Epithelial cell of proximal tubule (primary cell): ENCODE data around the gene SCAPER. TPM values are rescaled to one million over a fixed set of nuclear protein-coding genes. Genes with fewer than 3 reads are reported as not detected.
"Not testable (repeated sequence)": the region's sequence is repeated elsewhere in the genome, so short reads cannot be mapped to it uniquely, and the experiment has no call there.

Experiments
- DNase-seq: peaks from one replicate; pipeline ENCODE4 v3.0.0-alpha.2; 2011; ENCODE audit warnings: low read depth
- H3K4me3 ChIP-seq: 2 replicates; pipeline ENCODE4 v1.5.1; 2011; ENCODE audit warnings: low read depth, mild to moderate bottlenecking, low read length
- total RNA-seq: library from RNA; depleted of rRNA; stranded (reverse); fragments of >200 nt; gene quantifications from 2 replicates; pipeline ENCODE4 v1.2.3, GENCODE V29; 2015
- TF ChIP-seq, protein P1 (sequence below): conservative IDR thresholded peaks from 2 replicates; pipeline ENCODE4 v1.5.1; 2012; ENCODE audit warnings: low read depth, mild to moderate bottlenecking, low read length

SCAPER gene
- total RNA-seq, 1 donor from 2014 or later: 13.3 TPM

DNA sequence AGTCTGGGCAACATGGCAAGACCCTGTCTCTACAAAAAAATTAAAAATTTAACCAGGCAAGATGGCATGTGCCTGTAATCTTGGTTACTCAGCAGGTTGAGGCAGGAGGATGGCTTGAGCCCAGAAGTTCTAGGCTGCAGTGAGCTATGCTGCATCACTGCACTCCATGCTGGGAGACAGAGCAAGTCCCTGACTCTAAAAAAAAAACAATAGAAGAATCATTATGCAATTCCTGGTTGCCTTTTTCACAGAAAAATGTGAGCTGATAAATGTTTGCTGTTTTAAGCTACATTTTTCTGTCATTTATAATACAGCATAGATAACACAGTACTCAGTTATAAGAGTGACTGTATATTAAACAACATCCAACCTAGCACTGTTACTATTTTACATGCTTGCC is 148.8 kb downstream of the SCAPER start:
- no peak for DNase-seq
- TF ChIP-seq, protein P1, sequence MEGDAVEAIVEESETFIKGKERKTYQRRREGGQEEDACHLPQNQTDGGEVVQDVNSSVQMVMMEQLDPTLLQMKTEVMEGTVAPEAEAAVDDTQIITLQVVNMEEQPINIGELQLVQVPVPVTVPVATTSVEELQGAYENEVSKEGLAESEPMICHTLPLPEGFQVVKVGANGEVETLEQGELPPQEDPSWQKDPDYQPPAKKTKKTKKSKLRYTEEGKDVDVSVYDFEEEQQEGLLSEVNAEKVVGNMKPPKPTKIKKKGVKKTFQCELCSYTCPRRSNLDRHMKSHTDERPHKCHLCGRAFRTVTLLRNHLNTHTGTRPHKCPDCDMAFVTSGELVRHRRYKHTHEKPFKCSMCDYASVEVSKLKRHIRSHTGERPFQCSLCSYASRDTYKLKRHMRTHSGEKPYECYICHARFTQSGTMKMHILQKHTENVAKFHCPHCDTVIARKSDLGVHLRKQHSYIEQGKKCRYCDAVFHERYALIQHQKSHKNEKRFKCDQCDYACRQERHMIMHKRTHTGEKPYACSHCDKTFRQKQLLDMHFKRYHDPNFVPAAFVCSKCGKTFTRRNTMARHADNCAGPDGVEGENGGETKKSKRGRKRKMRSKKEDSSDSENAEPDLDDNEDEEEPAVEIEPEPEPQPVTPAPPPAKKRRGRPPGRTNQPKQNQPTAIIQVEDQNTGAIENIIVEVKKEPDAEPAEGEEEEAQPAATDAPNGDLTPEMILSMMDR: no peak
- H3K4me3 ChIP-seq: no peak overlapping the region

DNA sequence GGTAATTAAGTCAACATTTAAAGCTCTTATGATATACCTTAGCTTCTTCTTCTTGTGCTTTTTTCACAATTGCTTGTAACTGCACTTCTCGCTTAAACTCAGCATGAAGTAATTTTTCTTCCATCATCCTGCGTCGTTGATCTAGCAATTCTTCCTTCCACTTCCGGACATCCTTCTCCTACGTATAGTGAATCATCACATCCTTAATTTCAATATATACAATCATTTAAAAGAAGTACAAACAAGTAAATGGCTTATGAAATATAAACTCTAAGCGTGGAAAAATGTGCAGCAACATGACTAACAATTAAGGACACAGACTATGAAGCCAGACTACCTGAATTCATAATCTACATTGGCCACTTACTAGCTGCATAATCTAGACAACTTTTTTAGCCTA is 151.4 kb downstream of the SCAPER start:
- TF ChIP-seq, protein P1: no peak
- no peak overlapping the region for H3K4me3 ChIP-seq
- no peak for DNase-seq

DNA sequence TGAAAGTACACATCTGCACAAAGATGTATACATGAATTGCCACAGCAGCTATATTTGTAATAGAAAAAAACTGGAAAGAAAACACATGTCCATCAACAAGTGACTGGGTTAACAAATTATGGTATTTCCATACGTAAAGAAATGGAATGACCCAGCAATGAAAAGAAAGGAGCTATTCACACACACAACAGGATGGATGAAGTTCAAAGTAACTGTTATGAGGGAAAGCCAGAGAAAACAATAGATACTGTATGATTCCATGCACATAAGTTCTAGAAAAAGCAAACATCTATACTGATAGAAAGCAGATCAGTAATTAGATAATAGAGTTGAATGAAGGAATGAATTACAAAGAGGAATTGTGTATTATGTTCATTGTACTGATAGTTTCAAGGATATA is 152.0 kb downstream of the SCAPER start:
- DNase-seq: no peak
- TF ChIP-seq, protein P1: no peak
- H3K4me3 ChIP-seq: no peak overlapping the region

DNA sequence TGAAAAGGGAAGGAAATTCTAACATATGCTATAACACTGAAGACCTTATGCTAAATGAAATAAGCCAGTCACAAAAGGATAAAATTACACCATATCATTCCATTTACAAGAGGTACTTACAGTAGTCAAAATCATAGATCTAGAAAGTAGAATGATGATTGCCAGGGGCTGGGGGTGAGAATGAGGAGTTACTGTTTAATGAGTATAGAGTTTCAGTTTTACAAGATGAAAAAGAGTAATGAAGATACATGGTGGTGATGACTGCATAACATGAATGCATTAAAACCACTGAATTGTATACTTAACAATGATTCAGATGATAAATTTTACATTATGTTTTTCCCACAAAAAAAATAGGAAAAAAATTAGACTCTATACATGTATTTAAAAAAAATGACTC is 152.6 kb downstream of the SCAPER start:
- DNase-seq: no peak
- no peak overlapping the region for H3K4me3 ChIP-seq
- TF ChIP-seq, protein P1: no peak

GRCh38 chr15:76737573-76737972 is 167.6 kb downstream of the SCAPER start:
- H3K4me3 ChIP-seq: no peak overlapping the region
- DNase-seq: no peak
- TF ChIP-seq, protein P1: no peak

- H3K4me3 ChIP-seq, DNase-seq: not testable (repeated sequence)
Observed at GRCh38 chr15:76732321-76732720, 172.8 kb downstream of the SCAPER start.

GRCh38 chr15:76730262-76730661 is 174.9 kb downstream of the SCAPER start:
- no peak for DNase-seq
- TF ChIP-seq, protein P1: no peak
- H3K4me3 ChIP-seq: no peak overlapping the region

DNA sequence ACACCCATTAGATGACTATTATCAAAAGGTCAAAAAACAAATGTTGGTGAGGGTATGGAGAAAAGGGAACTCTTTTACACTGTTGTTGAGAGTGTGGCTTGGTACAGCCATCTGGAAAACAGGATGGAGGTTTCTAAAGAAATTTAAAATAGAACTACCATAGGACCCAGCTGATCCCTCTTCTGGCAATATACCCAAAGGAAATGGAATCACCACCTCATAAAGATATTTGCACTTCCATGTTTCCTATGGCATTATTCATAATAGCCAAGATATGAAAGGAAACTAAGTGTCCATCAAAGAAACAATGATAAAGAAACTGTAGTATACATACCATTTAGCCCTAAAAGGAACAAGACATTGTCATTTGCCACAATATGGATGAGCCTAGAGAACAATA is 186.3 kb downstream of the SCAPER start:
- TF ChIP-seq, protein P1: no peak

More for the DNA sequence above, 186.3 kb downstream of the SCAPER start:
- H3K4me3 ChIP-seq: no peak overlapping the region
- no peak for DNase-seq
